ENCODE measurements around the gene SAFB2.

DNA sequence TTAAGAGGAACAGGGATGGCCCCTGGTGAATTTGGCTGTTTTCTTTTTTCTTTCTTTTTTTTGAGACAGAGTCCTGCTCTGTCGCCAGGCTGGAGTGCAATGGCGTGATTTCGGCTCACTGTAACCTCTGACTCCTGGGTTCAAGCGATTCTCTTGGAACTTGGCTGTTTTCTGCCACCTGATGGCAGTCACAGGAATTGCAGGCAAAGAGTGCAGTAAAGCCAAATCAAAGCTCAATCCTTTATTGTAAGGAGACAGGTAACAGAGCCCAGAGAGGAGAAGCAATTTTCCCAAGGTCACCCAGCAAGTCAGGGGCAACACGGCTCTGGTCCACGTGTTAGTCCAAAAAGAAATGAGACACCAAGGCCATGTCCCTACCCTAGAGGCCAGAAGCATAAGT, 61.0 kb downstream of the SAFB2 start:
- TF ChIP-seq TAF1 (IDR thresholded peaks at IDR 0.05; ENCODE audit: low read depth) = no peak
- TF ChIP-seq, protein P1, sequence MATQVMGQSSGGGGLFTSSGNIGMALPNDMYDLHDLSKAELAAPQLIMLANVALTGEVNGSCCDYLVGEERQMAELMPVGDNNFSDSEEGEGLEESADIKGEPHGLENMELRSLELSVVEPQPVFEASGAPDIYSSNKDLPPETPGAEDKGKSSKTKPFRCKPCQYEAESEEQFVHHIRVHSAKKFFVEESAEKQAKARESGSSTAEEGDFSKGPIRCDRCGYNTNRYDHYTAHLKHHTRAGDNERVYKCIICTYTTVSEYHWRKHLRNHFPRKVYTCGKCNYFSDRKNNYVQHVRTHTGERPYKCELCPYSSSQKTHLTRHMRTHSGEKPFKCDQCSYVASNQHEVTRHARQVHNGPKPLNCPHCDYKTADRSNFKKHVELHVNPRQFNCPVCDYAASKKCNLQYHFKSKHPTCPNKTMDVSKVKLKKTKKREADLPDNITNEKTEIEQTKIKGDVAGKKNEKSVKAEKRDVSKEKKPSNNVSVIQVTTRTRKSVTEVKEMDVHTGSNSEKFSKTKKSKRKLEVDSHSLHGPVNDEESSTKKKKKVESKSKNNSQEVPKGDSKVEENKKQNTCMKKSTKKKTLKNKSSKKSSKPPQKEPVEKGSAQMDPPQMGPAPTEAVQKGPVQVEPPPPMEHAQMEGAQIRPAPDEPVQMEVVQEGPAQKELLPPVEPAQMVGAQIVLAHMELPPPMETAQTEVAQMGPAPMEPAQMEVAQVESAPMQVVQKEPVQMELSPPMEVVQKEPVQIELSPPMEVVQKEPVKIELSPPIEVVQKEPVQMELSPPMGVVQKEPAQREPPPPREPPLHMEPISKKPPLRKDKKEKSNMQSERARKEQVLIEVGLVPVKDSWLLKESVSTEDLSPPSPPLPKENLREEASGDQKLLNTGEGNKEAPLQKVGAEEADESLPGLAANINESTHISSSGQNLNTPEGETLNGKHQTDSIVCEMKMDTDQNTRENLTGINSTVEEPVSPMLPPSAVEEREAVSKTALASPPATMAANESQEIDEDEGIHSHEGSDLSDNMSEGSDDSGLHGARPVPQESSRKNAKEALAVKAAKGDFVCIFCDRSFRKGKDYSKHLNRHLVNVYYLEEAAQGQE (IDR thresholded peaks at IDR 0.05; ENCODE audit: low read depth) = no peak
- TF ChIP-seq ZBTB7A (IDR thresholded peaks at IDR 0.05; ENCODE audit: low read depth) = no peak
- no peak for TF ChIP-seq CEBPB (IDR thresholded peaks at IDR 0.05)
- TF ChIP-seq NFIC (IDR thresholded peaks at IDR 0.05) = no peak
- no peak for TF ChIP-seq CREB1 (IDR thresholded peaks at IDR 0.05; ENCODE audit: low read depth)
- TF ChIP-seq EP300 (IDR thresholded peaks at IDR 0.05; ENCODE audit: borderline replicate concordance) = no peak
- TF ChIP-seq YY1 (IDR thresholded peaks at IDR 0.05; ENCODE audit: low read depth) = no peak
- TF ChIP-seq MAX (IDR thresholded peaks at IDR 0.05) = no peak
- no peak for TF ChIP-seq FOXM1 (IDR thresholded peaks at IDR 0.05; ENCODE audit: borderline replicate concordance, low read depth)
- peak; percentile 25; the same call in 1 of the 2 replicates for TF ChIP-seq RAD21 (IDR thresholded peaks at IDR 0.05; ENCODE audit: low read depth)
- TF ChIP-seq EGR1 (IDR thresholded peaks at IDR 0.05) = no peak

Data from Ishikawa (cell line).